Testis (tissue), 3 donors: Measurements from ENCODE around the gene CAMKK1. TPM values are rescaled to one million over a fixed set of nuclear protein-coding genes. Genes with fewer than 3 reads are reported as not detected.

ENCODE experiments used
- DNase-seq: peaks from one replicate; pipeline ENCODE4 v3.0.0-alpha.2; 2019
- H3K27ac ChIP-seq, 2 donors: fragments of 200-600 bp; sonication (generic); one replicate each; pipeline ENCODE4 v1.5.1; 2019
- H3K27me3 ChIP-seq: fragments of 200-600 bp; sonication (generic); one replicate; pipeline ENCODE4 v1.5.1; 2019
- H3K36me3 ChIP-seq: fragments of 200-600 bp; sonication (generic); one replicate; pipeline ENCODE4 v1.5.1; 2017; ENCODE audit warnings: low read depth; ENCODE audit errors: missing control alignments
- H3K4me1 ChIP-seq: fragments of 200-600 bp; sonication (generic); one replicate; pipeline ENCODE4 v1.5.1; 2019
- H3K4me3 ChIP-seq, 2 donors: fragments of 200-600 bp; sonication (generic); one replicate each; pipeline ENCODE4 v1.5.1; 2017 to 2019
- H3K9me3 ChIP-seq: fragments of 200-600 bp; sonication (generic); one replicate; pipeline ENCODE4 v1.5.1; 2017
- POLR2A ChIP-seq: fragments of 450-650 bp; IDR thresholded peaks from one replicate; pipeline ENCODE4 v1.6.1; 2017; ENCODE audit warnings: antibody characterized with exemption, mild to moderate bottlenecking, moderate library complexity
- WGBS, 2 donors: methylation state at CpG; one replicate each; pipeline ENCODE4 v1.1.5; 2018; 5-methylcytosine and 5-hydroxymethylcytosine counted together
- intact Hi-C: fragments of 100-400 bp; cut with DNase I; formaldehyde crosslinking; loops from one replicate; pipeline ENCODE4 v1.15.1; 2023; ENCODE audit warnings: low total_unique reads
- polyA plus RNA-seq: library from polyadenylated mRNA; stranded (reverse); fragments of 350-450 nt; fragmentation: Illumina TruSeq; extraction: RNeasy Lipid Tissue Mini Kit (QIAGEN cat#74804); gene quantifications from one replicate; pipeline ENCODE4 v1.2.3, GENCODE V29; 2014; ENCODE audit warnings: low read depth, low replicate concordance; ENCODE audit not compliant: insufficient read depth
- total RNA-seq, 2 donors: library from RNA; depleted of rRNA; stranded (reverse); fragments of >200 nt; gene quantifications; one replicate each; pipeline ENCODE4 v1.2.3, GENCODE V29; 2016
- TF ChIP-seq, protein P1 (sequence below), 3 experiments: fragments of 450-650 bp in 2 of 3; fragments of 200-600 bp in 1 of 3; sonication (generic) in 1 of 3; IDR thresholded peaks; one replicate each; pipeline ENCODE4 v1.5.1; 2016 to 2019; ENCODE audit warnings: antibody characterized with exemption in 3 of 3, mild to moderate bottlenecking in 2 of 3, moderate library complexity in 1 of 3

The CAMKK1 gene
- total and polyA plus RNA-seq, 3 donors from 2014 or later, result 18.5 to 21.6 (median 19.7) TPM

DNA sequence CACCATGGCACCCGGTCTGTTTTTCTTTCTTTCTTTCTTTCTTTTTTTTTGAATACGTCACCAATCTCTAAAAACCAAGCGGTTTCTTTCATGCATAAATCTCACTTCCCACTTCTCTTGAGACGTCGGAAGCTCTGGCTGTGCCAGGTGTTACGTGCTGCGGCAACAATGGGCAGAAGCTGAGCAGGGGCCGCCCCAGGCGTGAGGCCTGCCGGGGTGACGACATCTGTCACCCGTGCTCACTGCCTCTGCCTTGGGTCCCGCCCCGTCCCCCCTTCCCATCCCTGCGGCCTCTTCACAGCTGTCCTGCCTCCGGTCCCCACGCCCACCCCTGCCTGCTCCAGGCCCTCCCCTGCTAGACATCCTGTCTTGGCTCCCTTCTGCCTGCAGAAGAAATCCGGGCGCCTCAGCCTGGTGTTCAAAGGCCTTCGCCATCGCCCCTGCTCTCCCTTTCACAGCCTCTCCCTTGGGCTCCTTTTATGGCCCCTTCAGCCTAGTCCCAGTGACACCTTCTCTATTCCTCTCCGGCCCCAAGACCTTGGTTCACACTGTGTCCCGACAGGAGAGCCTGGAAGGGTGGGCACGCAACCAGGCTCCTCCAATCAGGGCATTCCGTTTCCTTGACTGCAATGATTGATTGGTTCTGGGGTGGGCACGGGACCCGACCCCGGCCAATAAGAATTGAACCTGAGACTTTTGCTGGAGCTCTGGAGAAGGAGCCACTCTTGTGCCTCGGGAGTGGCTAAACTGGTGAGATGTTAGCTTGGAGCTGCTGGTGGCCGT lies 18.6 kb upstream of the CAMKK1 start:
- intact Hi-C loops, result no loop called here
- Histone ChIP-seq H3K4me1 (peaks cover 9% of the 10 kb centered on the region), H3K36me3 (no peaks in the 10 kb centered on the region), H3K9me3 (no peaks in the 10 kb centered on the region), H3K27ac (no peak overlapping the region), H3K27me3 (no peaks in the 10 kb centered on the region), H3K4me3 (peak overlapping the region in 1 of 2 donors; percentile 10)
- TF ChIP-seq, protein P1, sequence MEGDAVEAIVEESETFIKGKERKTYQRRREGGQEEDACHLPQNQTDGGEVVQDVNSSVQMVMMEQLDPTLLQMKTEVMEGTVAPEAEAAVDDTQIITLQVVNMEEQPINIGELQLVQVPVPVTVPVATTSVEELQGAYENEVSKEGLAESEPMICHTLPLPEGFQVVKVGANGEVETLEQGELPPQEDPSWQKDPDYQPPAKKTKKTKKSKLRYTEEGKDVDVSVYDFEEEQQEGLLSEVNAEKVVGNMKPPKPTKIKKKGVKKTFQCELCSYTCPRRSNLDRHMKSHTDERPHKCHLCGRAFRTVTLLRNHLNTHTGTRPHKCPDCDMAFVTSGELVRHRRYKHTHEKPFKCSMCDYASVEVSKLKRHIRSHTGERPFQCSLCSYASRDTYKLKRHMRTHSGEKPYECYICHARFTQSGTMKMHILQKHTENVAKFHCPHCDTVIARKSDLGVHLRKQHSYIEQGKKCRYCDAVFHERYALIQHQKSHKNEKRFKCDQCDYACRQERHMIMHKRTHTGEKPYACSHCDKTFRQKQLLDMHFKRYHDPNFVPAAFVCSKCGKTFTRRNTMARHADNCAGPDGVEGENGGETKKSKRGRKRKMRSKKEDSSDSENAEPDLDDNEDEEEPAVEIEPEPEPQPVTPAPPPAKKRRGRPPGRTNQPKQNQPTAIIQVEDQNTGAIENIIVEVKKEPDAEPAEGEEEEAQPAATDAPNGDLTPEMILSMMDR (IDR thresholded peaks at IDR 0.05), result no peak
- no peak for TF ChIP-seq POLR2A
- 61 to 64% methylated on average over 30 of the region's 30 CpGs for WGBS, 2 donors
- no peak for DNase-seq

DNA sequence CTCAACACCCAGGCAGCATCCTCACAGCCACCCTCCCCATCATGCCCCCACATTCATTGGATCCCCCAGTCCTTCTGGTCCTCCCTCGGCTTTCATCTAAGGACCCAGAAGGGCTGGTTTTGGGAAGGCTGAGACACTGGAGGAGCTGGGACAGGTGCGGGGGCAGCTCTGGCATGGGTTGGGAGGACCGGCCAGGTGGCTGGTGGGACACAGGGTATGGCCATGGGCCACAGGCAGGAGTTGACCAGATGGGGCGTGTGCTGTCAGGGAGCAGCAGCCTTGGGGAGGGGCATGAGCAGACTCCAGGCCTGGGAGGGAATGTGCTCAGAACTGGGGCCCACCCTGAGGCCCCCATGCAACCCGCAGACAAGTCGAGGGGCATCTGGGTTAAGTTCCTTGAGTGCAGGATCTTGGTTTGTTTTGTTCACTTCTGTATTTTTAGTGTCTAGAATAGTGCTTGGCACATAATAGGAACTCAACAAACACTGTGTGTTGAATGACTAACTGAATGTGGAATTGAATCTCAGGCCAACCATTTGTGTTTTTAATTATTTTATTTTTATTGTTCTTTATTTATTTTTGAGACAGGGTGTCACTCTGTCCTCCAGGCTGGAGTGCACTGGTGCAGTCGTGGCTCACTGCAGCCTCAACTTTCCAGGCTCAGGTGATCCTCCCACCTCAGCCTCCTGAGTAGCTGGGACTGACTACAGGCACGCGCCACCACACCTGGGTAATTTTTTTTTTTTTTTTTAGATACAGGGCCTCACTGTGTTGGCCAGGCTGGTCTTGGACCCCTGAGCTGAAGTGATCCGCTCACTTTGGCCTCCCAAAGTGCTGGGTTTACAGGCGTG lies 17.8 kb upstream of the CAMKK1 start:
- TF ChIP-seq, protein P1 (IDR thresholded peaks at IDR 0.05), result no peak
- no peak for TF ChIP-seq POLR2A
- no peaks in the 10 kb centered on the region for H3K9me3 ChIP-seq
- H3K4me3 ChIP-seq, result no peak overlapping the region
- no peaks in the 10 kb centered on the region for H3K36me3 ChIP-seq
- peaks cover 4% of the 10 kb centered on the region for H3K4me1 ChIP-seq
- intact Hi-C loops, result no loop called here
- H3K27ac ChIP-seq, result no peak overlapping the region
- H3K27me3 ChIP-seq, result no peaks in the 10 kb centered on the region
- no peak for DNase-seq
- WGBS, 2 donors, result 86 to 90% methylated on average over 11 of the region's 11 CpGs

DNA sequence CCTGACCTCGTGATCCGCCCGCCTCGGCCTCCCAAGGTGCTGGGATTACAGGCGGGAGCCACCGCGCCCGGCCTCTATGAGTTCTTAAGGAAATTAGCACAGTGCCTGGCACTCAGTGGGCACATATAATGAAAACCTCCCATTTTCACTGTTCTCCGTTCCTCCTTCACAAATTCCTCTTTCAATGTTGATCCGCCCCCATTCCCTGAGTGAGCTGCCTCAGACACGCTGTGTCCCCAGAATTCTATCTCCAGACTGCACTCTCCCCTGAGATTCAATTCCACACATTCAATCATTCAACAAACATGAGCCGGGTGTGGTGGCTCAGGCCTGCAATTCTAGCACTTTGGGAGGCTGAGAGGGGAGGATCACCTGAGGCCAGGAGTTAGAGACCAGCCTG lies 16.4 kb upstream of the CAMKK1 start:
- Histone ChIP-seq H3K4me3 (no peak overlapping the region), H3K4me1 (peaks cover 4% of the 10 kb centered on the region), H3K27me3 (no peaks in the 10 kb centered on the region), H3K27ac (no peak overlapping the region), H3K9me3 (no peaks in the 10 kb centered on the region), H3K36me3 (no peaks in the 10 kb centered on the region)
- intact Hi-C loops, result no loop called here
- no peak for DNase-seq
- WGBS, 2 donors, result 86 to 91% methylated on average over 12 of the region's 12 CpGs
- TF ChIP-seq POLR2A, result no peak
- TF ChIP-seq, protein P1 (IDR thresholded peaks at IDR 0.05), result no peak

DNA sequence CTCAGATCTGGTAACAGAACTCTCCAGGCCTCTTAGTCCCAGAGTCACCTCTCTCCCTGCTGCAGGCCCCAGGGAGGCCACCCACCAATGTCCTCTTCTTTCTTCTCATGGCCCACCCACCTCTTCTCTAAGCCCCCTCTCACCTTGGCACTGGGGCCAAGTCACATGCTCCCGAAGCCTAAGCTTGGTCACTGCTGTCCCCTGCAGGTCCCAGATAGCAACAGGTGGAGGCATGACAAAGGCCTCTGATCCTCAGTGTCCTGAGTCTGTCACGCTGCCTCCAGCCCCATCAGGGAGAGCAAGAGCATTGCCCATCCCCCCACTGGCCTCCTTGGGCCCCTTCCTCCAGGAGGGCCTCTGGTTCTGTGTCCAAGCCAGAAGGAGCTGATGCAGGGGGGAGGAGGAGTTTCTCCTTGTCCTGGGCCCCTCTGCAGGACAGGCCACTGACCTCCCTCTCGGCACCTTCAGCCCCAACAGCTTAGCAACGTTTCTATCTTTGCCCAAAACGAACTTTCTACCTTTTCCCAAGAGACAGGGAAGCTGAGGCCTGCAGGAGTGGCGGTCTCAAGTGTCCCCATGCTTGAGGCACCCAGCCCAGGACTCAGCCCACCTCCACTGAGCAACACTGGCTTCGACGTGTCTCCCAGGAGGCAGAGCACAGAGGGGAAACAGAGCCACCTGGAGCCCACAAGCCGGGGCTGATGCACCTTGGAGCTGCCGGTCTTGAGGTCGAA lies 14.8 kb upstream of the CAMKK1 start:
- Histone ChIP-seq H3K9me3 (no peaks in the 10 kb centered on the region), H3K4me1 (no peaks in the 10 kb centered on the region), H3K36me3 (no peaks in the 10 kb centered on the region), H3K27ac (no peak overlapping the region), H3K4me3 (no peak overlapping the region), H3K27me3 (no peaks in the 10 kb centered on the region)
- intact Hi-C loops, result no loop called here
- TF ChIP-seq, protein P1 (IDR thresholded peaks at IDR 0.05), result no peak
- TF ChIP-seq POLR2A, result no peak
- 88 to 89% methylated on average over 10 to 11 of the region's 11 CpGs for WGBS, 2 donors
- DNase-seq, result no peak
